Amniotic stem cell (primary cell): ENCODE measurements around the gene ANKRD33B.
"Not testable (repeated sequence)": the region's sequence is repeated elsewhere in the genome, so short reads cannot be mapped to it uniquely, and the experiment has no call there.

Source experiments
- DNase-seq: peaks from one replicate; lab custom pipeline; 2025; lab: John Stamatoyannopoulos, UW

The ANKRD33B gene

GRCh38 chr5:10559151-10559550 is 4.7 kb upstream of the ANKRD33B start:
- DNase-seq, result no peak

- DNase-seq, result no peak
These were observed 4.0 kb upstream of the ANKRD33B start for GRCh38 chr5:10559871-10560270.

GRCh38 chr5:10562201-10563109 is 1.4 kb upstream of the ANKRD33B start:
- DNase-seq, result no peak

GRCh38 chr5:10563110-10563944 is 543 bp upstream of the ANKRD33B start:
- DNase-seq, result no peak

GRCh38 chr5:10564838-10565784 is 1.2 kb downstream of the ANKRD33B start:
- DNase-seq, result no peak

GRCh38 chr5:10565785-10566542 is 2.1 kb downstream of the ANKRD33B start:
- DNase-seq, result no peak

- no peak for DNase-seq
These were observed 2.7 kb downstream of the ANKRD33B start for GRCh38 chr5:10566543-10567068.

- DNase-seq, result no peak
These were observed 3.3 kb downstream of the ANKRD33B start for GRCh38 chr5:10567121-10567591.

GRCh38 chr5:10567781-10568321 is 4.0 kb downstream of the ANKRD33B start:
- no peak for DNase-seq

GRCh38 chr5:10570540-10570939 is 6.7 kb downstream of the ANKRD33B start:
- DNase-seq, result not testable (repeated sequence)

GRCh38 chr5:10572451-10572850 is 8.6 kb downstream of the ANKRD33B start:
- DNase-seq, result no peak

- no peak for DNase-seq
These were observed 9.7 kb downstream of the ANKRD33B start for GRCh38 chr5:10573487-10574145.

- DNase-seq, result not testable (repeated sequence)
These were observed 11.0 kb downstream of the ANKRD33B start for GRCh38 chr5:10574879-10575278.

- DNase-seq, result no peak
These were observed 12.4 kb downstream of the ANKRD33B start for GRCh38 chr5:10576121-10576789.

GRCh38 chr5:10576790-10577189 is 12.9 kb downstream of the ANKRD33B start:
- no peak for DNase-seq

GRCh38 chr5:10577371-10578292 is 13.8 kb downstream of the ANKRD33B start:
- no peak for DNase-seq

GRCh38 chr5:10578293-10578665 is 14.4 kb downstream of the ANKRD33B start:
- DNase-seq, result no peak

GRCh38 chr5:10578869-10579268 is 15.0 kb downstream of the ANKRD33B start:
- DNase-seq, result no peak
